A549 (cell line): Measurements from ENCODE around the gene ARHGAP20. TPM values are rescaled to one million over a fixed set of nuclear protein-coding genes. Genes with fewer than 3 reads are reported as not detected.
"Not testable (repeated sequence)": the region's sequence is repeated elsewhere in the genome, so short reads cannot be mapped to it uniquely, and the experiment has no call there.

ENCODE experiments used
- ATAC-seq, 2 experiments: fragments of 200-7000 bp in 1 of 2; fragments of >200 bp in 1 of 2; cut with Nextera tagmentation in 1 of 2; cut with Tn5 transposase in 1 of 2; 3 replicates each; pipeline versions ENCODE4 v1.8.0 to v1.9.1; 2018 to 2020; ENCODE audit warnings: mild to moderate bottlenecking in 1 of 2, moderate library complexity in 1 of 2
- CTCF ChIA-PET: fragments of 300-600 bp; sonication (Branson Sonifier 250); formaldehyde crosslinking; extraction: SDS; loops from one replicate; lab custom pipeline; 2021; ENCODE audit warnings: antibody characterized with exemption, inconsistent platforms; lab: Yijun Ruan, JAX
- POLR2A ChIA-PET: fragments of 350-600 bp; formaldehyde crosslinking; extraction: SDS; loops from one replicate; lab custom pipeline; 2021; ENCODE audit warnings: antibody characterized with exemption, inconsistent platforms; lab: Yijun Ruan, JAX
- DNase-seq, 2 experiments: peaks; one replicate each; pipeline versions ENCODE4 v3.0.0 to v3.0.0-alpha.2; 2011 to 2016; ENCODE audit warnings: low read depth in 1 of 2, low spot score in 1 of 2
- FAIRE-seq: peaks from 2 replicates; lab custom pipeline; 2011; peaks lifted over from hg19 to GRCh38; lab: Jason Lieb, UNC
- H3K27ac ChIP-seq, 2 experiments: fragments of >200 bp; sonication (Bioruptor Twin); formaldehyde crosslinking; 3 replicates each; pipeline ENCODE4 v1.5.1; 2016 to 2017
- H3K4me1 ChIP-seq: fragments of >200 bp; sonication (Bioruptor Twin); formaldehyde crosslinking; 3 replicates; pipeline ENCODE4 v1.6.1; 2016
- H3K4me2 ChIP-seq: fragments of >200 bp; sonication (Bioruptor Twin); formaldehyde crosslinking; 3 replicates; pipeline ENCODE4 v1.6.1; 2016
- H3K4me3 ChIP-seq: fragments of >200 bp; sonication (Bioruptor Twin); formaldehyde crosslinking; 3 replicates; pipeline ENCODE4 v1.5.1; 2016
- H3K9me3 ChIP-seq: fragments of >200 bp; sonication (Bioruptor Twin); formaldehyde crosslinking; 3 replicates; pipeline ENCODE4 v1.6.1; 2016
- BHLHE40 ChIP-seq: IDR thresholded peaks from 2 replicates; pipeline ENCODE4 v1.6.1; 2012; ENCODE audit warnings: low read depth, low read length, inconsistent platforms
- CBX2 ChIP-seq: fragments of 200-600 bp; sonication (generic); IDR thresholded peaks from 2 replicates; pipeline ENCODE4 v1.6.1; 2016; ENCODE audit warnings: low read depth, mild to moderate bottlenecking, borderline replicate concordance
- CBX8 ChIP-seq: fragments of 200-600 bp; sonication (generic); IDR thresholded peaks from 2 replicates; pipeline ENCODE4 v1.6.1; 2016
- CEBPB ChIP-seq, 2 experiments: fragments of >200 bp in 1 of 2; sonication (Bioruptor Twin) in 1 of 2; formaldehyde crosslinking in 1 of 2; IDR thresholded peaks; 2 replicates each; pipeline ENCODE4 v1.6.1; 2012 to 2016
- CHD2 ChIP-seq: fragments of 150-350 bp; IDR thresholded peaks from 2 replicates; pipeline ENCODE4 v1.6.1; 2014; ENCODE audit warnings: low read length; ENCODE audit not compliant: partially characterized antibody
- CHD4 ChIP-seq: fragments of 200-600 bp; sonication (generic); IDR thresholded peaks from 2 replicates; pipeline ENCODE4 v1.6.1; 2016; ENCODE audit warnings: antibody characterized with exemption, mild to moderate bottlenecking, borderline replicate concordance
- ELK1 ChIP-seq: fragments of 150-350 bp; IDR thresholded peaks from 2 replicates; pipeline ENCODE4 v1.6.1; 2014; ENCODE audit warnings: low read depth, mild to moderate bottlenecking, low read length
- FOSL2 ChIP-seq, 2 experiments: fragments of 450-650 bp in 1 of 2; fragments of >200 bp in 1 of 2; sonication (Bioruptor Twin) in 1 of 2; formaldehyde crosslinking; IDR thresholded peaks; 2 replicates each; pipeline versions ENCODE4 v1.5.0 to v1.6.1; 2016 to 2020; ENCODE audit warnings: mild to moderate bottlenecking in 1 of 2, moderate library complexity in 1 of 2
- HES2 ChIP-seq: fragments of >200 bp; sonication (Bioruptor Twin); formaldehyde crosslinking; IDR thresholded peaks from 2 replicates; pipeline ENCODE4 v1.6.1; 2016
- HOXB13 ChIP-seq: fragments of 250-450 bp; sonication (Bioruptor Pico); IDR thresholded peaks from 2 replicates; pipeline ENCODE4 v1.5.0; 2020; ENCODE audit warnings: low read depth, mild to moderate bottlenecking, moderate library complexity
- JUNB ChIP-seq: fragments of >200 bp; sonication (Bioruptor Twin); formaldehyde crosslinking; IDR thresholded peaks from 2 replicates; pipeline ENCODE4 v1.6.1; 2016
- KDM1A ChIP-seq: fragments of 200-600 bp; sonication (generic); IDR thresholded peaks from 2 replicates; pipeline ENCODE4 v1.6.1; 2016; ENCODE audit warnings: low read depth, mild to moderate bottlenecking
- MAFK ChIP-seq: fragments of 450-650 bp; IDR thresholded peaks from 2 replicates; pipeline ENCODE4 v1.6.1; 2014; ENCODE audit not compliant: partially characterized antibody
- NFE2L2 ChIP-seq: fragments of 150-350 bp; conservative IDR thresholded peaks from 2 replicates; pipeline ENCODE4 v1.6.1; 2014; ENCODE audit warnings: low read length
- PHF8 ChIP-seq: fragments of 200-600 bp; sonication (generic); IDR thresholded peaks from 2 replicates; pipeline ENCODE4 v1.6.1; 2016; ENCODE audit warnings: low read depth, mild to moderate bottlenecking, antibody characterized with exemption, moderate library complexity, borderline replicate concordance
- POLR2AphosphoS2 ChIP-seq: conservative IDR thresholded peaks from 2 replicates; pipeline ENCODE4 v1.6.1; 2012; ENCODE audit warnings: low read length, improper control_type of control experiment, inconsistent platforms
- RAD21 ChIP-seq, 2 experiments: fragments of >200 bp in 1 of 2; sonication (Bioruptor Twin) in 1 of 2; formaldehyde crosslinking in 1 of 2; IDR thresholded peaks in 1 of 2; conservative IDR thresholded peaks in 1 of 2; 2 replicates in 1 of 2; 3 replicates in 1 of 2; pipeline ENCODE4 v1.6.1; 2012 to 2018; ENCODE audit warnings: inconsistent platforms in 1 of 2
- RARB ChIP-seq: fragments of 250-450 bp; sonication (Bioruptor Pico); IDR thresholded peaks from 2 replicates; pipeline ENCODE4 v1.8.0; 2021; ENCODE audit warnings: mild to moderate bottlenecking, moderate library complexity
- RNF2 ChIP-seq: fragments of 200-600 bp; sonication (generic); IDR thresholded peaks from 2 replicates; pipeline ENCODE4 v1.6.1; 2016; ENCODE audit warnings: low read depth, mild to moderate bottlenecking, antibody characterized with exemption, moderate library complexity, borderline replicate concordance
- SMC3 ChIP-seq: fragments of >200 bp; sonication (Bioruptor Twin); formaldehyde crosslinking; IDR thresholded peaks from 3 replicates; pipeline ENCODE4 v1.6.1; 2018; ENCODE audit warnings: inconsistent platforms
- SREBF2 ChIP-seq: fragments of 450-650 bp; IDR thresholded peaks from 2 replicates; pipeline ENCODE4 v1.6.1; 2014; ENCODE audit warnings: mild to moderate bottlenecking, moderate library complexity
- TFCP2L1 ChIP-seq: fragments of 250-450 bp; sonication (Bioruptor Pico); IDR thresholded peaks from 2 replicates; pipeline ENCODE4 v1.5.0; 2021; ENCODE audit warnings: mild to moderate bottlenecking
- ZSCAN20 ChIP-seq: fragments of 250-450 bp; sonication (Bioruptor Pico); IDR thresholded peaks from 2 replicates; pipeline ENCODE4 v1.8.0; 2022; ENCODE audit warnings: mild to moderate bottlenecking, moderate library complexity
- whole genome bisulfite sequencing: methylation state at CpG from one replicate; pipeline ENCODE4 v1.1.6; 2017; ENCODE audit errors: missing lambda C conversion rate; 5-methylcytosine and 5-hydroxymethylcytosine counted together
- polyA plus RNA-seq, 4 experiments: library from polyadenylated mRNA; depleted of rRNA in 3 of 4; stranded (reverse); fragments of >200 nt; fragmentation: RNase III in 1 of 4; extraction: RNeasy Plus Mini Kit Qiagen cat#74134 plus additional on column Dnase treatment in 1 of 4; gene quantifications; 2 replicates in 3 of 4; 3 replicates in 1 of 4; pipeline ENCODE4 v1.2.3, GENCODE V29; 2011 to 2017
- TF ChIP-seq, protein P1 (sequence below): IDR thresholded peaks from 2 replicates; pipeline ENCODE4 v1.6.1; 2012
- TF ChIP-seq, protein P2 (sequence below): IDR thresholded peaks from 2 replicates; pipeline ENCODE4 v1.6.1; 2012; ENCODE audit warnings: low read depth, borderline replicate concordance
- TF ChIP-seq, protein P3 (sequence below): IDR thresholded peaks from 2 replicates; pipeline ENCODE4 v1.6.1; 2012
- TF ChIP-seq, protein P4 (sequence below): fragments of 250-450 bp; sonication (Bioruptor Pico); IDR thresholded peaks from 2 replicates; pipeline ENCODE4 v1.5.0; 2021; ENCODE audit warnings: mild to moderate bottlenecking, moderate library complexity, borderline replicate concordance

Gene ARHGAP20
- polyA plus RNA-seq, 2 of the 4 experiments (the other 2 are of a cell fraction) = 0.01 TPM; not detected in 1

DNA sequence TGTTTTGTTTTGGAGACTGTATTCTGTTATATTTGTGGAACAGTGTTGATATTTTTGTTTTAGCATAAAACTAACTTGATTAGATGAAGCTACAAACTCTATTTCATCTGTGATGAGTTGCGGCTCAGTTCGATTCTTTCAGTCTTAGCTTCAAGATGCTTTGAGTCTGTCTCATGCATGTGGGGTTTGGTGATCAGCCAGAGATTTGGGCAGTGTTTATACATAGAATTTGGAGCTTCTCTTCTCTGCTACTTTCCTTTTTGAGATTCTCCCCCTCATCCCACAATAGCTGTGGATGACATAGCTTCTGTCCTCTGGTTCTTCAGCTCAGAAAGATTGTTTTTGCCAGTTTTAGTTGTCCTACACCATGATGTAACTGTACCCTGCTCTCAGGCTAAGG is 90.4 kb downstream of the ARHGAP20 start:
- DNase-seq (no peak), FAIRE-seq (no peak), ATAC-seq (no peak)
- POLR2A ChIA-PET = no interaction called here
- TF ChIP-seq, protein P1, sequence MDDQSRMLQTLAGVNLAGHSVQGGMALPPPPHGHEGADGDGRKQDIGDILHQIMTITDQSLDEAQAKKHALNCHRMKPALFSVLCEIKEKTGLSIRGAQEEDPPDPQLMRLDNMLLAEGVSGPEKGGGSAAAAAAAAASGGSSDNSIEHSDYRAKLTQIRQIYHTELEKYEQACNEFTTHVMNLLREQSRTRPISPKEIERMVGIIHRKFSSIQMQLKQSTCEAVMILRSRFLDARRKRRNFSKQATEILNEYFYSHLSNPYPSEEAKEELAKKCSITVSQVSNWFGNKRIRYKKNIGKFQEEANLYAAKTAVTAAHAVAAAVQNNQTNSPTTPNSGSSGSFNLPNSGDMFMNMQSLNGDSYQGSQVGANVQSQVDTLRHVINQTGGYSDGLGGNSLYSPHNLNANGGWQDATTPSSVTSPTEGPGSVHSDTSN = no peak
- TF ChIP-seq ELK1 (no peak), HOXB13 (CRISPR knock-in tag) (no peak), BHLHE40 (no peak), CBX2 (no peak), RNF2 (no peak), POLR2AphosphoS2 (no peak), CHD2 (no peak), SREBF2 (no peak), RAD21 (conservative IDR thresholded peaks at IDR 0.05 in 1 of 2, IDR thresholded peaks at IDR 0.05 in 1 of 2) (no peak), CEBPB (IDR thresholded peaks at IDR 0.05) (no peak), CHD4 (no peak), MAFK (no peak), JUNB (no peak), TFCP2L1 (CRISPR knock-in tag) (no peak)
- TF ChIP-seq, protein P2, sequence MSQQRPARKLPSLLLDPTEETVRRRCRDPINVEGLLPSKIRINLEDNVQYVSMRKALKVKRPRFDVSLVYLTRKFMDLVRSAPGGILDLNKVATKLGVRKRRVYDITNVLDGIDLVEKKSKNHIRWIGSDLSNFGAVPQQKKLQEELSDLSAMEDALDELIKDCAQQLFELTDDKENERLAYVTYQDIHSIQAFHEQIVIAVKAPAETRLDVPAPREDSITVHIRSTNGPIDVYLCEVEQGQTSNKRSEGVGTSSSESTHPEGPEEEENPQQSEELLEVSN = no peak
- TF ChIP-seq, protein P3, sequence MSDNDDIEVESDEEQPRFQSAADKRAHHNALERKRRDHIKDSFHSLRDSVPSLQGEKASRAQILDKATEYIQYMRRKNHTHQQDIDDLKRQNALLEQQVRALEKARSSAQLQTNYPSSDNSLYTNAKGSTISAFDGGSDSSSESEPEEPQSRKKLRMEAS = no peak
- TF ChIP-seq, protein P4, sequence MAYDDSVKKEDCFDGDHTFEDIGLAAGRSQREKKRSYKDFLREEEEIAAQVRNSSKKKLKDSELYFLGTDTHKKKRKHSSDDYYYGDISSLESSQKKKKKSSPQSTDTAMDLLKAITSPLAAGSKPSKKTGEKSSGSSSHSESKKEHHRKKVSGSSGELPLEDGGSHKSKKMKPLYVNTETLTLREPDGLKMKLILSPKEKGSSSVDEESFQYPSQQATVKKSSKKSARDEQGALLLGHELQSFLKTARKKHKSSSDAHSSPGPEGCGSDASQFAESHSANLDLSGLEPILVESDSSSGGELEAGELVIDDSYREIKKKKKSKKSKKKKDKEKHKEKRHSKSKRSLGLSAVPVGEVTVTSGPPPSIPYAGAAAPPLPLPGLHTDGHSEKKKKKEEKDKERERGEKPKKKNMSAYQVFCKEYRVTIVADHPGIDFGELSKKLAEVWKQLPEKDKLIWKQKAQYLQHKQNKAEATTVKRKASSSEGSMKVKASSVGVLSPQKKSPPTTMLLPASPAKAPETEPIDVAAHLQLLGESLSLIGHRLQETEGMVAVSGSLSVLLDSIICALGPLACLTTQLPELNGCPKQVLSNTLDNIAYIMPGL (CRISPR knock-in tag) = no peak
- Histone ChIP-seq H3K9me3 (no peaks in the 10 kb centered on the region), H3K4me2 (no peak overlapping the region), H3K27ac (no peak overlapping the region), H3K4me1 (no peaks in the 10 kb centered on the region), H3K4me3 (no peak overlapping the region)
- WGBS = 2% methylated on average over 2 of the region's 2 CpGs
- CTCF ChIA-PET = no interaction called here

- H3K4me1 ChIP-seq, ATAC-seq, POLR2A ChIA-PET, FAIRE-seq, CTCF ChIA-PET, H3K4me3 ChIP-seq, H3K4me2 ChIP-seq, H3K27ac ChIP-seq, H3K9me3 ChIP-seq, DNase-seq: not testable (repeated sequence)
- WGBS = 48% methylated on average over 1 of the region's 1 CpG
Observed at GRCh38 chr11:110619366-110619765, 92.9 kb downstream of the ARHGAP20 start.

DNA sequence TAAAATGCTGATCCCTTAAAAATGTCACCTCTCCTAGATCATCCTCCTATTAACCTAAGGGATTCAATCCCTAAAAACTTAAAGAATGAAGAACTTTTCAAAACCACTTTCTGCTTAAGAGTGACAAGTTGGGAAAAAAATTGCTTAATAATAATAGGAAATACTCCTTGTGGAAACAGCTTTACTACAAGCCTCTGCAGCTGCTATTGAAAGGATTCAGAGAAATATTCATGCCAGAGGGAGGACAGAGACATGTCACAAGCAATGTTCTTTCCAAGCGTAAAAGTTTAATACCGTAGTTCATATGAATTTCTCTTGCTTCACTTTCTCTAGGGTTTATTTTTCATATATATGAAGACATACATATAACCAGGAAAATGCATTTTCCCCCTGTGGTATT is 98.2 kb downstream of the ARHGAP20 start:
- H3K27ac ChIP-seq = no peak overlapping the region
- no peak for FAIRE-seq
- no peaks in the 10 kb centered on the region for H3K4me1 ChIP-seq
- H3K9me3 ChIP-seq = no peaks in the 10 kb centered on the region
- no peak overlapping the region for H3K4me3 ChIP-seq
- TF ChIP-seq PHF8 = no peak
- no peak for TF ChIP-seq KDM1A
- no peak for TF ChIP-seq FOSL2 (IDR thresholded peaks at IDR 0.05)
- no peak for TF ChIP-seq FOSL2 (CRISPR knock-in tag; IDR thresholded peaks at IDR 0.05)
- TF ChIP-seq ZSCAN20 (CRISPR knock-in tag) = no peak
- TF ChIP-seq RARB (CRISPR knock-in tag) = no peak
- no peak for TF ChIP-seq ELK1
- TF ChIP-seq SMC3 = no peak
- no peak for TF ChIP-seq HES2
- no peak for TF ChIP-seq CBX8
- TF ChIP-seq NFE2L2 = no peak
- ChIA-PET CTCF (no interaction called here), POLR2A (no interaction called here)
- WGBS = 27% methylated on average over 2 of the region's 2 CpGs
- no peak for DNase-seq
- no peak for ATAC-seq
- H3K4me2 ChIP-seq = no peak overlapping the region
